IPS-18a (cell line): ENCODE data around the gene ELF5.

Experiments used
- H3K27ac ChIP-seq: one replicate; pipeline ENCODE4 v1.5.1; 2013; ENCODE audit warnings: low read length
- H3K27me3 ChIP-seq: one replicate; pipeline ENCODE4 v1.6.1; 2013; ENCODE audit warnings: mild to moderate bottlenecking, low read length; ENCODE audit not compliant: control insufficient read depth, insufficient read depth
- H3K36me3 ChIP-seq: one replicate; pipeline ENCODE4 v1.6.1; 2013; ENCODE audit warnings: low read depth, low read length; ENCODE audit not compliant: control insufficient read depth
- H3K4me1 ChIP-seq: one replicate; pipeline ENCODE4 v1.6.1; 2013; ENCODE audit warnings: low read depth, low read length; ENCODE audit not compliant: control insufficient read depth
- H3K4me3 ChIP-seq: one replicate; pipeline ENCODE4 v1.5.1; 2013; ENCODE audit warnings: low read length
- H3K9ac ChIP-seq: one replicate; pipeline ENCODE4 v1.6.1; 2013; ENCODE audit warnings: mild to moderate bottlenecking, low read length, moderate library complexity
- H3K9me3 ChIP-seq: one replicate; pipeline ENCODE4 v1.6.1; 2013; ENCODE audit warnings: low read depth, low read length; ENCODE audit not compliant: control insufficient read depth

ELF5 gene

DNA sequence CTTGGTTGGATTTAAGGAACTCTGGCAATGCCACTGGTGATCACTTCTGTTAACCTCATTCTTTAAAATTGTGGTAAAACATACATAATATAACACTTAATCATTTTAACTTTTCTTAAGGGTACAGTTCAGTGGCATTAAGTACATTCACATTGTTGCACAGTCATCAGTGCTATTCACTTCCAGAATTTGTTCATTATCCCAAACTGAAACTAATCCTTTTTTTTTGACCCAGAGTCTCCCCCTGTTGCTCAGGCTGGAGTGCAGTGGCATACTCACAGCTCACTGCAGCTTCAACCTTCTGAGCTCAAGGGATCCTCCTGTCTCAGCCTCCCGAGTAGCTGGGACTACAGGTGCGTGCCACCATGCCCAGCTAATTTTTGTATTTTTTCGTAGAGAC is 10.6 kb downstream of the ELF5 start:
- no peaks in the 10 kb centered on the region for H3K9me3 ChIP-seq
- no peak overlapping the region for H3K4me3 ChIP-seq
- no peaks in the 10 kb centered on the region for H3K36me3 ChIP-seq
- no peaks in the 10 kb centered on the region for H3K4me1 ChIP-seq
- no peak overlapping the region for H3K27ac ChIP-seq
- no peak overlapping the region for H3K9ac ChIP-seq
- no peaks in the 10 kb centered on the region for H3K27me3 ChIP-seq

DNA sequence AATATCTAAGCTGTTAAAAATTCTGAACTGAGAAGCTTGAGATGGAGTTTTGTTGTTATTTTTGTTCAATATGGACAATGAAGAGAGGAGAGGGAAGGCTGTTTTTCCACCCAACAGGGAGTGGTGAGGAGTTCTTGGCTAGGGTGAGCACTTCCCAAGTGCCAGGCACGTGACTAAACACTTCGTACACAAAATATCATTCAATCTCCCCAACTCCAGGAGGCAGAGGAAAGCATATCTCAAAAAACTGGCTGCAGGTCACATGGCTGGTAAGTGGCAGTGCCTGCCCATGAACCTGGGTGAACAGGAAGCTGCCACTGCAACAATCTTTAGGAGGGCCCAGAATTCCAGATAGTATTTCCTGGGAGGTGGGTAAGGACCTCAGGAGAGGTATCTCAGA is 11.6 kb downstream of the ELF5 start:
- no peaks in the 10 kb centered on the region for H3K4me1 ChIP-seq
- H3K27me3 ChIP-seq, result no peaks in the 10 kb centered on the region
- no peak overlapping the region for H3K9ac ChIP-seq
- H3K9me3 ChIP-seq, result no peaks in the 10 kb centered on the region
- H3K36me3 ChIP-seq, result no peaks in the 10 kb centered on the region
- no peak overlapping the region for H3K4me3 ChIP-seq
- no peak overlapping the region for H3K27ac ChIP-seq

DNA sequence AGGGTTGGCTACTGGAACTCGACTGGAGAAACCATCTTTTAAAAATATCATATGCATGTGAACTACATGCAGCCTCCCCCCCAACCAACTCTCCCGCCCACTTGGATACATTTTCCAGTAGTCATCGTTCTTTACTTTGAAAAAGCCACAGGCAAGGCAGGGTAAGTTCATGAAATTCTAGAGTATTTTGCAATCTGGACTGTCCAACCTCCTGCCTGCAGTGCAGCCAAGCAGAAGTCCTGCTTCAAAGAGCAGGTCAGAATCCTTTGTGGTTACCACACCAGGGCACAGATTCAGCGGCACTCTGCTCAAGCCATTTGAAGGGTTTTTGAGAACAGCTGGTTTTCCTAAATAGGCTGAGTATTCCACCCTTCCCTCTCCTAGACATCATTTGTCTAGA is 12.1 kb downstream of the ELF5 start:
- Histone ChIP-seq H3K9me3 (no peaks in the 10 kb centered on the region), H3K4me1 (no peaks in the 10 kb centered on the region), H3K4me3 (no peak overlapping the region), H3K36me3 (no peaks in the 10 kb centered on the region), H3K9ac (no peak overlapping the region), H3K27me3 (no peaks in the 10 kb centered on the region), H3K27ac (no peak overlapping the region)

DNA sequence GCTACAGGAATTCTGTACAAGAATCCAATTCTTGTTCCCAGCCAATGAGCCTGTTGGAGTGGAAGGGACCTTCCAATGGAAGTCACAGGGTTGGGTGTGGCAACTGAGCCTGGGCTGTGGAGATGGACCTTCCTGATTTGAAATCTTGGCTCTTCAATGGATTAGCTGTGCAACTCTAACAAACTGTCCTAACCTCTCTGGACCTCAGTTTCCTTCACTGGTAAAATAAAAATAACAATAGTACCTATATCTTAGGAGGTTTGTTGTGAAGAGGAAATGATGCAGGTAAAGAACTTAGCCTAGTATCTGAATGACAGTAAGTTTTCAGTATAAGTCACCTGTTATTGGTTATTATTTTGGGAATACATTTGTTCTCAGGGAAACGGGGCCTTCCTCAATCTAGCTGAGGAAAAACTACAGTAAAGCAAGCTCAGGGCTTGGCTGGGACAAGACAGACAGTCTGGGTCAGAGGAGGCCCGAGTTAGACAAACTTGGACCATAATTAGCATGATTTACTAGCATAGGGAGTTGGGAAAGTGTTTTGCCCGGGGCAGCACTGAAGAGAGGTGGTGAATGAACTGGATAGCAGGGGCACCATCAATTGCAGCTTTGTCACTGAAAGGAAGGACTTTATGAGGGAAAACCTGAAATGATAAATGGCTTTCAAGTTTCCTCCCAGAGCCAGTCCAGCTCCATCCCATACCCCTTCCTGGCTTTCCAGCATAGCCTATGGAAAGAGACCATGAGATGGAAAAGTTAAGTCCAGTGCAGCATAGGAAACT is 13.7 kb downstream of the ELF5 start:
- H3K4me3 ChIP-seq, result no peak overlapping the region
- no peak overlapping the region for H3K27ac ChIP-seq
- no peak overlapping the region for H3K9ac ChIP-seq
- H3K36me3 ChIP-seq, result no peaks in the 10 kb centered on the region
- no peaks in the 10 kb centered on the region for H3K4me1 ChIP-seq
- H3K27me3 ChIP-seq, result no peaks in the 10 kb centered on the region
- no peaks in the 10 kb centered on the region for H3K9me3 ChIP-seq

DNA sequence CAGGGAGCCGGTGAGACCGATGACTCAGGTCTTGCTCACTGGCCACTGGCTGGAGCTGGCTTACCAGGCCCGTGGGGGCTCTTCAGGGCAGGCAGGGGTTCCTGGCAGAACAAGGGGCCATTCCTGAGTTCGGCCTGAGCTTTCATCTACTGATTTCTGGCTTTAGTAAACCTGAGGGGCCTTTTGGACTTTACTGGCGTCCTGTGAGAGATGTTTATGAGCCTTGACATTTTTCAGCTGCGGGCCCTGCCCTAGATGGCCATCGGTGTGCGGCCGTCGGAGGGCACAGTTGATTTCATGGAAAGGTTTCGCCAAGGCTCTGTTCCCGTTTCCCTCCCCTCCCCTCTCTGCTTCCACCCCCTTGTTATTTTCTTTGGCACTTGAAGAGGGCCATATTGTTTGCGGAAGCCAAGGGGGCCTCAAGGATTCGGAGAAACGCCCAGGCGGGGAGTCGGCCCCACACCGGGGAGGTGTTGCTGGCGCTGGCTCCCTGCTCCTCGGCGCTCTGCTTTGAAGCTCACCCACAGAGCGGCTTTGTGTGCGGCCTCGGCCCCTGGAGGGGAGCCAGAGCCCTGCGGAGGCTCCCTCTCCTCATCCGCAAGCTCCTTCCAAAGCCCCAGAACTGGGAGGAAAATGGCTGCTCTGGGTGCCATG is 17.7 kb downstream of the ELF5 start:
- Histone ChIP-seq H3K27me3 (no peaks in the 10 kb centered on the region), H3K36me3 (no peaks in the 10 kb centered on the region), H3K27ac (no peak overlapping the region), H3K9ac (no peak overlapping the region), H3K4me3 (no peak overlapping the region), H3K4me1 (no peaks in the 10 kb centered on the region), H3K9me3 (no peaks in the 10 kb centered on the region)

DNA sequence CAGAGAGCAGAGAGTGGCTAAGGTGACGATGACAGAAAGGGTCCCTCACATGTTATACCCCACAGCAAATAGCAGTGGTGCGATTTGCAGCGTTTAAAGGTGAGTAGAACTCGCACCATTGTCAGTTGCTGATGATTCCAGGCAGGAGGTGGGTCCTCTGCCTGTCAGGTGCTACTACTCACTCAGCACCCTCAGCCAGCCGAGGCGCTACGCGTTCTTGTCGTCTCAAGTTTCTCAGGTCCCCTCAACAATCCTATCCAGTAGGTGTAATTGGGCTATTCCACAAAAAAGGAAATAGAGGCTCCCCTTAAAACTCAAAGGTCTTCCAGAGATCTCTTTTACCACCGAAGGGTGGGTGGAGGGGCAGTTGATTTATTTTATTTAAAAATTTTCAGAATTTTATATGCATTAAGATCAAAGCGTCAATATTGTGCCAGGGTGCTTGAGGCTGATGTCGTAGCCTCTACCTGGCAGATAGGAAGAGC is 18.3 kb downstream of the ELF5 start:
- Histone ChIP-seq H3K9ac (no peak overlapping the region), H3K4me3 (no peak overlapping the region), H3K4me1 (no peaks in the 10 kb centered on the region), H3K9me3 (no peaks in the 10 kb centered on the region), H3K27me3 (no peaks in the 10 kb centered on the region), H3K27ac (no peak overlapping the region), H3K36me3 (no peaks in the 10 kb centered on the region)

DNA sequence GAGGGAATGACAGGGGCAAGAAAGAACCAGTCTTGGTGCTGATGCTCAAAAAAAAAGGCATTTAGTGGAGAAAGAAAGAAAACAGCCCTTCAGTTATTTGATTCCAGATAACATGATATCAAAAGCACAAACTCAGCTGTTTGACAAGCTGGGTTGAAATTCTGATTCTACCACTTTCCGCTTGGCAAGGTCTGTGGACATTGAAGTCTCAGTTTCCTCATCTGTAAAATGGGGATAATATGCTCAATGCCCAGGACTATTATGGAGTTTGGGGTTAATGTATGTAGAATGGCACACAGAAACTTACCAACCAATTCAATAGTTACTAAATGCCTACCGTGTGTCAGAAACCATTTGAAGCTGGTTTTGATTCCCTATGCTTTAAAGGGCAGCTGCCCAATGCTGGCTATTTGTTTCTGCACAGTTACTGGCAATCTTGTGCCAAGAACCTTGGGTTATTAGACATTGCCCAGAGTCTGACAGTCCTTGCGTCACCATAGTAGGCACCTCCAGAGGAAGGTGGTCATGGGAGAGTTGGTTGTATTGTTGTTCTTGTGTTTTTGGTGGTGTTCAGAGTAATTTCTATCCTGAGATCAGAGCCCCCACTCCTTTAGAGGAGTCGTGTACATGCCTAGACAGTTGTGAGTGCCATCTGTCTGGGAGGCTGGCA is 19.5 kb downstream of the ELF5 start:
- Histone ChIP-seq H3K4me3 (no peak overlapping the region), H3K9me3 (no peaks in the 10 kb centered on the region), H3K27ac (no peak overlapping the region), H3K36me3 (no peaks in the 10 kb centered on the region), H3K4me1 (no peaks in the 10 kb centered on the region), H3K9ac (no peak overlapping the region), H3K27me3 (no peaks in the 10 kb centered on the region)

DNA sequence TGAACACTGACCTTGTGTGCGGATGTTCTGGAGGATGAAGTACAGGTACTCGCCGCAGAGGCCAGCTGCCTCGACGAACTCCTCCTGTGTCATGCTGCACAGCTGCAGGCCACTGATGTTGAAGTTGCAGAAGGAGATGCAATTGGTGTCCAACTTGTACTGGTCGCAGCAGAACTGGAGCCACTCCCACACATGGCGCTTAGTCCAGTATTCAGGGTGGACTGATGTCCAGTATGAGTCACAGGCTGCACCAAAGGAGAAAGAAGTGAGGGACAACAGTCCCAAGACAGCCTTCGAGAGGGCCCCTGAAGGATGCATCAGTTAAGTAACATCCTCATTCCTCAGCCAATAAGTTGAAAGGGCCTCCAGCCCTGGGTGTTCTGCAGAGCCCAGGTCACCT is 20.1 kb downstream of the ELF5 start:
- Histone ChIP-seq H3K9me3 (no peaks in the 10 kb centered on the region), H3K36me3 (no peaks in the 10 kb centered on the region), H3K4me3 (no peak overlapping the region), H3K4me1 (no peaks in the 10 kb centered on the region), H3K9ac (no peak overlapping the region), H3K27ac (no peak overlapping the region), H3K27me3 (no peaks in the 10 kb centered on the region)

DNA sequence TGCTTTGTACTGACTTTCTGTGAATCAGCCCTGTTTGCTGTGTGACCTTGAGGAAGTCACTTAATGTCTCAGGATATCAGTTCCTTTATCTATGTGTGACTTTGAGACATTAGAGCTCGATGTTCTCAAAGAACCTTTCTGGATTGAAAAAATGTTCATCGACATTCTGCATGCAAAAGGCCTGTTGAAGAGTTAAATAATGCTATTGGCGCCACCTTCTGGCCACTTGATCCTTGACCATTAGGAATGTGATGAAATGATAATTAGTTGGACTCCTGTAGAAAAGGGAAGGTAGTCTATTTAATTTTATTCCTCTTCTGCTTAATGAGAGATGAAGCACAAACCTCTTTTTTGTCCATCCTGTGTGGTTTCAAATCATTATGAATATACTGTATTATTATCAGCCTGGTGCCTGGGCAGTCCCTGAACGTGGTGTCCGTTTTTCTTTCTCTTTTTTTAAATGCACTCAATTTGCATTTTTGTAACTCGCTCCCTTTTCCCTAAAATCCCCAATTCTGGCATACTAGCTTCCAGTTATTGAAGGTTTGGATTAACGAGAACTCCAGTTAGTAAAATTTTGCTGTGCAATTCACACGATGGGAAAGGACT is 20.7 kb downstream of the ELF5 start:
- no peaks in the 10 kb centered on the region for H3K9me3 ChIP-seq
- no peaks in the 10 kb centered on the region for H3K36me3 ChIP-seq
- H3K4me3 ChIP-seq, result no peak overlapping the region
- H3K27ac ChIP-seq, result no peak overlapping the region
- no peaks in the 10 kb centered on the region for H3K27me3 ChIP-seq
- H3K4me1 ChIP-seq, result no peaks in the 10 kb centered on the region
- no peak overlapping the region for H3K9ac ChIP-seq

DNA sequence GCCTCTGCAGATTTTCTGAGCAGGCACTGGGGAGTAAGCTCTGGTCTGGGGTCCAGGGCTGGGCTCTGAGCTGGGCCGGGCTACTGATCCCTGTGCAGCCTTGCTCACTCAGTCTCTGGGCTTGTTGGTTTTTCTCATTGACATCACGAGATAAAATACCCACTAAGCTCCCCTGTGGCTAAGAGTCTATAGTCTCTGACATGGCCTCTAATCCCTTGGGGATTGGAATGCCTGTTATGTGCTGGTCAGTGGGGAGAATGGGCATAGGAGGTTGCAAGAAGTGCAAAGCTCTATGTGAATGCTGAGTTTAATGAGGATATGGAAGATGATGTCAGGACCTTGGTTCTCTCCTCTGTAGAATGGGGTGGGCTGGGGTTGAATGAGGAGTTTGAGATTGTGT is 23.3 kb downstream of the ELF5 start:
- no peak overlapping the region for H3K27ac ChIP-seq
- H3K4me3 ChIP-seq, result no peak overlapping the region
- H3K4me1 ChIP-seq, result no peaks in the 10 kb centered on the region
- H3K27me3 ChIP-seq, result no peaks in the 10 kb centered on the region
- H3K9ac ChIP-seq, result no peak overlapping the region
- H3K9me3 ChIP-seq, result no peaks in the 10 kb centered on the region
- H3K36me3 ChIP-seq, result no peaks in the 10 kb centered on the region

DNA sequence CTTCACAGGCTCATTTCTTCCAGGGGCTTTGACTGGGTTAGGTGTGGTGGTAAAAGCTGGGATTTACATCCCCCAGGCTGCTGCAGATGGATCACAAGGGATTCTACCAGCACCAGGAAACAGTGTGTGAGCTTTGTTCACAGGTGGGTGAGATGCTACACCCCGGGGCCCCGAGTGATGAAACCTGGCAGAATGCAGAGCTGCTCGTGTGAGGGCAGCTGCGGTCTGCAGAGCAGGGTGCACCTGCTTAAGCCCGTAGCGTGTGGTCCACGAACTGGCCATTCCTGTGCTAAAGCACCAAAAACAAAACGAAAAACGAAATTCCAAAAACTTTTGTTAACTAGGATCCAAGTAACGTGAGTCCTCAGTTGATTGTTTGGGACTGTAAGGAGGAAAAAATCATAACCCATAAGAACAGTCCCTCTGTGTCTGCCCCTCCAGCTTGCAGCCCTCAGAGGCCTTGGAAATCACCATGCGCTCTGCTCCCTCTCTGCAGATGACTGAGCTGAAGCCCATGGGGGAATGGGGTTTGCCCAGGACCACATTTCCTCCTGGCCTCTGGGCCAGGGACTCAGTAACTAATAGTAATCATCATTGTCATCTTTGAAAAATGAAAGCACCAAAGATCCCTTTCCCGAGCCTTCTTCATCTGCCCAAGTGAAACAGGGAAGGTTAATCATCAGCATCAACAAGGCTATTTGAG is 24.6 kb downstream of the ELF5 start:
- Histone ChIP-seq H3K36me3 (no peaks in the 10 kb centered on the region), H3K27ac (no peak overlapping the region), H3K4me3 (no peak overlapping the region), H3K9me3 (no peaks in the 10 kb centered on the region), H3K9ac (no peak overlapping the region), H3K4me1 (no peaks in the 10 kb centered on the region), H3K27me3 (no peaks in the 10 kb centered on the region)
